HG02943 (cell line): ENCODE measurements around the gene GALNT2.

Experiments
- ATAC-seq: cut with Tn5 transposase; IDR thresholded peaks from one replicate; pipeline ENCODE4 v1.9.1; 2021; ENCODE audit warnings: mild to moderate bottlenecking, low read depth, moderate library complexity; ENCODE audit not compliant: unreplicated experiment

The GALNT2 gene

DNA sequence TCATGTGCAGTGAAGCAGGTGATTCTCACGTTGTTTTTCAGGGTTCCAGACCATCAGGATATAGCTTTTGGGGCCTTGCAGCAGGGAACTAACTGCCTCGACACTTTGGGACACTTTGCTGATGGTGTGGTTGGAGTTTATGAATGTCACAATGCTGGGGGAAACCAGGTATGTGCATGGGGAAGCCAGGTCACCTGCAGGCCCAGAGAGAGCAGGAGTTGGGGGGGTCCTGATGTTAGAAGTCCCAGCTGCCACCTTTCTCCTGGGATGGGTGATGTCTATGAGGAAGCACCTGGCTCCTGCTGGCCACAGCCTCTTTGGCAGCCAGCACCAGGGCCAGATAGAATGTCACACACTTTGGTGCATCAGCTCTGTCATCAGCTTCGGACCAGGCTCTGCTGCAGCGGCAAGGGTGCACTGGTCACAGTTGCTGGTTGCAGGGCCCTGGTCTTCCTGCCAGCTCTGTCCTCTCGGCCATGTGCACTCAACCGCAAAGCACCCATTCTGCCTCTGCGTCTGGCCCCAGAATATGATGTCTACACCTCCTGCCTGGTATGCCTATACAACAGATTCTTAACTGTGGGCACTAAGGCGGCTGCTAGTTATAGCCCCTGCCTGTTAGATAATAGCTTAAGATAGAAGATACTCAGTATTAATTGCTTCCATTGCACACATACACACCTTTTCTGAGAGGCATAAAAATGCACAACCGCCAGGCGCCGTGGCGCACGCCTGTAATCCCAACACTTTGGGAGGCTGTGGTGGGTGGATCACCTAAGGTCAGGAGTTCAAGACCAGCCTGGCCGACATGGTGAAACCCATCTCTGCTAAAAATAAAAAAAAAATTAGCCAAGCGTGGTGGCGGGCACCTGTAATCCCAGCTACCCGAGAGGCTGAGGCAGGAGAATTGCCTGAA lies 198.4 kb downstream of the GALNT2 start:
- ATAC-seq, result no peak

DNA sequence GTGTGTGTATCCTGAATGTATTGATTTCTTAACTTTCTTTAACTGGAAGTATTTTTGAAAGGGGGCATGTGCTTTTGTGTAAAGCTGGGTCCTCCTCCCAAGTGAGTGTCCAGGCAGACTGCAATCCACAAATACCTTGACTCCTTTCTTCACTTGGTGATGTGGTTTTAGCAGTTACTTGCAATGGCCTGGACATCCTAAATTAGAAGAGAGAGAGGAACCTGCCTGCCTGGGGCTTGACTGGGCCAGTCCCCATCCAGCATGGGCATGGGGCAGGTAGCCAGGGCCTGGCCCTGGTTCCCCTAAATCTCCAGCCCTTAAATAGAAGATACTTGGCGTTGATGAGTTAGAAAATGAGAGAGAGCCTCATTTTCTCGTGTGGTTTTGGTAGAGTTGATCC lies 199.4 kb downstream of the GALNT2 start:
- no peak for ATAC-seq

DNA sequence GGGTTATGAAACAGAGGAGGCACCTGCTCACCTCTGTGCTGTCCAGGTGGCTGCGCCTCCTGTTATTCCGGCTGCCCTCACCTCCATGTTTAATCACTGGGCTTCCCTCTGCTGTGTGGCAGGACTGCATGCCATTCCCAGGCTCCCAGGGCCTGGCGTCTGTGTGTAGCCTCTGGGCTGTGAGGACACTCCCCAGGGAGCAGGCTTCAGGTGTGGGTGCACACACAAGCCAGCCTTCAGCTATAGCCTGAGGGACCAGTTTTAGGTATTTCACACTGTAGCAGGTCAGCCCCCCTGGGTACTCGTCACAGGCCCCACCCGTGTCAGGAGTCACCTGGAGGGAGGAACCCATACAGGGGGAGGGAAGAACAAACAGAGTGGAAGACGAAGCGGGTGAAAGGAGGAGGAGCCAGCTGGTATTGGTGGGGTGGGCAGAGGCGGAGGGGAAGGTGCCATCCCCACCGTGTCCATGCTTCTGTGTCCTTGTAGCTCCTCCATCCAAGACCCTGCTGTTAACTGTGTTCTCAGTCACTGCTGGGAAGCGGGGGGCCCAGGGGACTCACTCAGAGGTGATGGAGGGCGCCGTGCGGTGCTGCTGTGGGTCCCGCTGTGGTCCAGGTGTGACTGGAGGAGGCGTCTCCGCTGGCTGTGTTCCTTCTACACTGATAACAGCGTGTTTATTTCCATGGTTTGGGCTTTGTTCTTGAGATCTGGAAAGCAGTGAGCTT lies 200.5 kb downstream of the GALNT2 start:
- no peak for ATAC-seq

GRCh38 chr1:230268371-230269170 lies 201.5 kb downstream of the GALNT2 start:
- ATAC-seq, result no peak

GRCh38 chr1:230270185-230270558 lies 203.1 kb downstream of the GALNT2 start:
- ATAC-seq, result peak; percentile 7

GRCh38 chr1:230270559-230271281 lies 203.7 kb downstream of the GALNT2 start:
- ATAC-seq, result peak; percentile 51

DNA sequence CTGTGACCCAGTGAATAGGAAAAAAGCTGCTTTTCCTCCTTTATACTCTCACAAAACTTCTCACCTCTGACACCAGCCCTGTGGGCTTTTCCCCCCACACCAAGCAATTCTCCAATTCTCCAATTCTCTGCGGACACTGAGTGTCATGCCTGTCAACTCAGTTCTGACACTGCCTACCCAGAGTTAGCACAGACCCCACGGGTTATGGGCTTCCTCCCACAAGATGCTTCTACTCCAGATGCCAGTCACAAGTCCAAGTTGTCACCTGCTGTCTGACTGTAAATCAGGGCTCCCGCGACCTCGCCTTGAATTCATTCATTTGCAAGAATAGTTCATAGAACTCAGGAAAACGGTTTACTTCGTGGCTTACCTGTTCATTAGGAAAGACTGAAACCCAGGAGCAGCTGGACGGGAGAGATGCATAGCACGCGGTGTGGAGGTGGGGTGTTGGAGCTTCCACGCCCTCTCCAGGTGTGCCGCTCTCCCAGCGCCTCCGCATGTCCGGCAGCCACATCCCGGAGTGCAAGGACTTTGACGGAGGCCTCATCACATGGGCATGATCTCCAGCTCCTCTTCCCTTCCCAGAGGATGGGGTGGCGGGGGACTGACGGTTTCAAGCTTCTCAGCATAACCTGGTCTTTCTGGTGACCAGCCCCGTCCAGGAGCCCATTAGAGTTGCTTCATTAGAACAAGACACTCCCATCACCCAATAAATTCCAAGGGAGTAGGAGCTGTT lies 204.4 kb downstream of the GALNT2 start:
- ATAC-seq, result no peak

- no peak for ATAC-seq
Measured at GRCh38 chr1:230272557-230272956, 205.5 kb downstream of the GALNT2 start.

DNA sequence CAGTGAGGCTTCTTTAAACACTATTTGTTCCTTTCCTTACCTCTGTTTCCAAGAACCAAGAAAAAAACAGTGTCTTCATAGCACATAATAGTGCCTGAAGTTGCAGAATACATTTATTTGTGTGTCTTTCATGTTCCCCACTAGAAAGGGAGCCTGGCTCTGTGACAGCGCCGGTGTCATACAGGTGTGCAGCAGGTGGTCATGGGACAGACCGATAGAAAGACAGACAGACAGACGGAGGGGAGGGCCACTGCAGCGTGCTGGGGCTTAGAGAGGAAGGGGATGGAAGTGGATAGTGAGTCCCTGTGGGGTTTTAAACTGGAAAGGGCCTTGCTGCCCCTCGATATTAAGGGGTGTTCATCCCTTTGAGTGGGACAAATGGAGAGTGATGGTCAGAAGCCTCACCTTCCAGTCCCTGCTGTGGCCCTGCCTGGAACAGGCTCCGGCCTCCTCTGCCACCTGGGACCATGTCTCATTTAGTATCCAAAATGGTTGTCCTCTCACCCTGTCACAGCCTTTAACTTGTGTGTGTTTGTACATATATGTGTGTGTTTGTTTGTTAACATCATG lies 206.2 kb downstream of the GALNT2 start:
- no peak for ATAC-seq

DNA sequence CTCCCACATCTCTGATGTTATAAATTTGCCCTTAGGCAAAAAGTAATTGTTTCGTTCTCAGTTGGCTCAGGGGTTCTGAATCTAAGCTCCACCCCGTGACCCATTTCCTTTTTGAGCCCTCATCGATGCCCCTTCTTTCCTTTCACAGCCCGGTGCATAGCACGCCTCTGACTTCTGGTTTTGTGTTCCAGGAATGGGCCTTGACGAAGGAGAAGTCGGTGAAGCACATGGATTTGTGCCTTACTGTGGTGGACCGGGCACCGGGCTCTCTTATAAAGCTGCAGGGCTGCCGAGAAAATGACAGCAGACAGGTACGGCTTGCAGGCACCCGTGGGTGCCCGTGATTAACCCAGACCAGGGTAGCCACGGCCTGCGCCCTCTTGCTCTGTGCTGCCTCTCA lies 207.2 kb downstream of the GALNT2 start:
- ATAC-seq, result no peak

GRCh38 chr1:230276401-230276800 lies 209.4 kb downstream of the GALNT2 start:
- no peak for ATAC-seq

DNA sequence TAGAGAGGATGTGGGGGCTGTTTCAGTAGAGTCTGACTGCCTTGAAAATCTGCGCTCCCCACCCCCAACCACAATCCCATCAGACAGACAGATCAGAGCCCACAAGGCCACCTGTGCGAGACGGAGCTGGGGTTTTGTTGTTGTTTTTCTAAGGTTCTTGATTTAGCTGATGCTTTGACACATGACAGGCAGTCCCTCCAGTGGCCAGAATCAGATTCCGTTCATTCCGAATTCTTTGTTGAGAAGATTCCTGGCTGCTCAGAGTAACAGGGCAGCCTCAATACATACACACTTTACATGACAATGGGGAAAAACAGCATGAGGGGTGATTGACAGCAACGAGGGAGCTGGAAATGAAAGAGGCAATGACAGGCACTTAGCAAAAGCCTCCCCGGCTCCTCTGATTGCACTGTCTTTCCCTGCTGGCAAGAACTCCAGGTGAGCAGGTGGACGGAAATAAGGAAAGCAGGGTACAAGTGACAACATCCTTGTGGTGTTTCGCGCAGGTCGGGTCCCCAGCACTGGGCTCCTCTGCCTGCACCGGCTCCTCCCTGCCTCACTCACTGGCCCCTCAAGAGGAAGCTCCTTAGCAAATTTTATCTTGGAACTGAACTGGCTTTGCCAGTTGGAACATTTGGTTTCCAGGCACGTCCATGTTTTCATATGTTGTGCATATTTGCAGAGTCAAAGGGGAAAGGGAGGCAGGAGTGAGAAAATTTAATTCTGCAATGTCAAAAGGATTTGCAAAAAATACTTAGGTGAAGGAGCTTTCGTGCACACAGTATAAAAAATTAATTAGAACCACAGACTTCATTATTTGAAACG lies 210.4 kb downstream of the GALNT2 start:
- ATAC-seq, result no peak

- no peak for ATAC-seq
Measured at GRCh38 chr1:230278376-230278775, 211.3 kb downstream of the GALNT2 start.

GRCh38 chr1:230278871-230279582 lies 212.0 kb downstream of the GALNT2 start:
- ATAC-seq, result no peak

GRCh38 chr1:230279583-230279945 lies 212.5 kb downstream of the GALNT2 start:
- ATAC-seq, result no peak

GRCh38 chr1:230280054-230280795 lies 213.2 kb downstream of the GALNT2 start:
- no peak for ATAC-seq

DNA sequence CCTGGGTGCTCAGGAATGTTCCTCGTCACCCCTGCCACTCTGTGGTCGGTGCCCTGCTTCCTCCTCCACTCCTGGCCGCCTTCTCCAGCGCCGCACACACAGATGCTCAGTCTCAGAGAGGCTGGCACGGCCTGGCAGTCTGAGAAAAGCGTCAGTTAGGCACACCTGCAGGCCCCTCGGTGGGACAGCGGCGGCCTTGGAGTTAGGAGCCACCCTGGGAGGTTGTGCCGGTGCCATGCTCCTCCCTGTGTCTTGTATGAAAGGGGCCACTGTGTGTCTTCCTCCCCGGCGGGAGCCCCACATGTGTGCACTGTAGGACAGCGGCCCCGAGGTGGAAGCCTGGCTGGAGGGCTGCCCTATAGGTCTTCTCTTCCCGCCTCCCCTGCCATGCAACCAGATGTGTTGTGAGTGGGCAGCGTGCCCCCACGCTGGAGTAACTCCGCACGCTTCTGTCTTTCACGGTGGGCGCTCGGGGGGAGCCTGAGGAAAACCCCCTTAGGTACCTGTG lies 213.9 kb downstream of the GALNT2 start:
- no peak for ATAC-seq
